H9 (cell line): ENCODE data around the gene ENTPD1. TPM values are rescaled to one million over a fixed set of nuclear protein-coding genes. Genes with fewer than 3 reads are reported as not detected.

Source experiments
- DNase-seq: peaks from one replicate; pipeline ENCODE4 v3.0.0-alpha.2; 2017
- H2AFZ ChIP-seq: one replicate; pipeline ENCODE4 v1.6.1; 2013; ENCODE audit warnings: mild to moderate bottlenecking, low read length, control low read depth, moderate library complexity
- H2AK5ac ChIP-seq: 2 replicates; pipeline ENCODE4 v1.6.1; 2013; ENCODE audit warnings: low read length, control low read depth, mixed read lengths; ENCODE audit not compliant: insufficient read length
- H2BK120ac ChIP-seq: one replicate; pipeline ENCODE4 v1.6.1; 2013; ENCODE audit warnings: low read depth, mild to moderate bottlenecking, low read length, control low read depth, inconsistent platforms; ENCODE audit not compliant: poor library complexity, severe bottlenecking
- H2BK12ac ChIP-seq: 2 replicates; pipeline ENCODE4 v1.6.1; 2013; ENCODE audit warnings: low read length, control low read depth, mixed read lengths, low read depth; ENCODE audit not compliant: insufficient read length
- H2BK15ac ChIP-seq: 2 replicates; pipeline ENCODE4 v1.6.1; 2013; ENCODE audit warnings: low read depth, low read length, control low read depth
- H2BK20ac ChIP-seq: one replicate; pipeline ENCODE4 v1.6.1; 2013; ENCODE audit warnings: low read depth, mild to moderate bottlenecking, low read length, control low read depth, inconsistent platforms; ENCODE audit not compliant: poor library complexity, severe bottlenecking
- H2BK5ac ChIP-seq: 2 replicates; pipeline ENCODE4 v1.6.1; 2013; ENCODE audit warnings: low read length, control low read depth, mixed read lengths; ENCODE audit not compliant: insufficient read length
- H3K14ac ChIP-seq: 2 replicates; pipeline ENCODE4 v1.6.1; 2013; ENCODE audit warnings: low read length, control low read depth; ENCODE audit not compliant: insufficient read depth
- H3K18ac ChIP-seq: 2 replicates; pipeline ENCODE4 v1.6.1; 2013; ENCODE audit warnings: low read depth, mild to moderate bottlenecking, mixed read lengths, low read length, control low read depth; ENCODE audit not compliant: insufficient read length
- H3K23ac ChIP-seq: 2 replicates; pipeline ENCODE4 v1.6.1; 2013; ENCODE audit warnings: low read length, control low read depth, mixed read lengths, low read depth; ENCODE audit not compliant: insufficient read length
- H3K23me2 ChIP-seq: 2 replicates; pipeline ENCODE4 v1.6.1; 2013; ENCODE audit warnings: low read depth, mild to moderate bottlenecking, mixed read lengths, low read length, control low read depth; ENCODE audit not compliant: insufficient read length, poor library complexity, severe bottlenecking
- H3K27ac ChIP-seq: 2 replicates; pipeline ENCODE4 v1.5.1; 2013; ENCODE audit warnings: low read length, control low read depth, mixed read lengths, low read depth; ENCODE audit not compliant: insufficient read length
- H3K27me3 ChIP-seq: 2 replicates; pipeline ENCODE4 v1.6.1; 2013; ENCODE audit warnings: low read length, control low read depth, inconsistent platforms; ENCODE audit not compliant: insufficient read depth
- H3K4ac ChIP-seq: 2 replicates; pipeline ENCODE4 v1.6.1; 2013; ENCODE audit warnings: low read depth, mild to moderate bottlenecking, control low read depth, inconsistent platforms, low read length, moderate library complexity
- H3K4me1 ChIP-seq: 2 replicates; pipeline ENCODE4 v1.6.1; 2013; ENCODE audit warnings: low read length, control low read depth, inconsistent platforms; ENCODE audit not compliant: insufficient read depth
- H3K4me2 ChIP-seq: 2 replicates; pipeline ENCODE4 v1.6.1; 2013; ENCODE audit warnings: low read length, control low read depth, mixed read lengths; ENCODE audit not compliant: insufficient read length, insufficient read depth
- H3K56ac ChIP-seq: 2 replicates; pipeline ENCODE4 v1.6.1; 2013; ENCODE audit warnings: low read depth, mild to moderate bottlenecking, mixed read lengths, low read length, control low read depth; ENCODE audit not compliant: insufficient read length
- H3K79me1 ChIP-seq: 2 replicates; pipeline ENCODE4 v1.6.1; 2013; ENCODE audit warnings: low read depth, mild to moderate bottlenecking, moderate library complexity, low read length, control low read depth, inconsistent platforms; ENCODE audit not compliant: insufficient read depth, poor library complexity, severe bottlenecking
- H3K79me2 ChIP-seq: 2 replicates; pipeline ENCODE4 v1.6.1; 2013; ENCODE audit warnings: low read length, control low read depth, inconsistent platforms; ENCODE audit not compliant: insufficient read depth
- H3K9ac ChIP-seq: 2 replicates; pipeline ENCODE4 v1.6.1; 2013; ENCODE audit warnings: low read length, control low read depth, mixed read lengths; ENCODE audit not compliant: insufficient read length; ENCODE audit errors: extremely low read depth
- H3K9me3 ChIP-seq: one replicate; pipeline ENCODE4 v1.6.1; 2013; ENCODE audit warnings: low read depth, low read length, inconsistent platforms; ENCODE audit not compliant: control insufficient read depth
- H3T11ph ChIP-seq: one replicate; pipeline ENCODE4 v1.6.1; 2013; ENCODE audit warnings: mild to moderate bottlenecking, low read length, control low read depth, inconsistent platforms
- H4K20me1 ChIP-seq: one replicate; pipeline ENCODE4 v1.6.1; 2013; ENCODE audit not compliant: control insufficient read depth, insufficient read length, insufficient read depth
- H4K5ac ChIP-seq: 2 replicates; pipeline ENCODE4 v1.6.1; 2013; ENCODE audit warnings: low read depth, mild to moderate bottlenecking, mixed read lengths, low read length, control low read depth; ENCODE audit not compliant: insufficient read length
- H4K8ac ChIP-seq: replicated peaks from 2 replicates; pipeline ENCODE4 v1.6.1; 2013; ENCODE audit warnings: low read length, control low read depth, mixed read lengths, low read depth; ENCODE audit not compliant: insufficient read length
- H4K91ac ChIP-seq: 2 replicates; pipeline ENCODE4 v1.6.1; 2013; ENCODE audit warnings: low read depth, mild to moderate bottlenecking, moderate library complexity, mixed read lengths, low read length, control low read depth; ENCODE audit not compliant: insufficient read length
- H3K27ac Mint-ChIP-seq, 3 experiments: 2 replicates in 2 of 3; 3 replicates in 1 of 3; pipeline ENCODE4 v1.8.0; 2020 to 2021; ENCODE audit warnings: mixed read lengths in 3 of 3, mild to moderate bottlenecking in 1 of 3, moderate library complexity in 1 of 3
- H3K27me3 Mint-ChIP-seq: 2 replicates; pipeline ENCODE4 v1.8.0; 2021; ENCODE audit warnings: low read depth, mild to moderate bottlenecking, moderate library complexity, mixed read lengths
- H3K36me3 Mint-ChIP-seq, 3 experiments: 2 replicates in 2 of 3; 3 replicates in 1 of 3; pipeline ENCODE4 v1.8.0; 2020 to 2021; ENCODE audit warnings: low read depth in 3 of 3, mixed read lengths in 3 of 3; ENCODE audit not compliant: insufficient read depth in 1 of 3
- H3K4me1 Mint-ChIP-seq, 2 experiments: 2 replicates each; pipeline ENCODE4 v1.8.0; 2020; ENCODE audit warnings: mixed read lengths in 2 of 2
- H3K4me3 Mint-ChIP-seq, 2 experiments: 2 replicates in 1 of 2; 3 replicates in 1 of 2; pipeline ENCODE4 v1.8.0; 2020 to 2021; ENCODE audit warnings: mild to moderate bottlenecking in 2 of 2, mixed read lengths in 2 of 2, moderate library complexity in 1 of 2
- H3K9me3 Mint-ChIP-seq, 2 experiments: 2 replicates in 1 of 2; 3 replicates in 1 of 2; pipeline ENCODE4 v1.8.0; 2020; ENCODE audit warnings: mild to moderate bottlenecking in 2 of 2, mixed read lengths in 2 of 2, moderate library complexity in 1 of 2
- CTCF ChIP-seq: fragments of 200-600 bp; sonication (generic); conservative IDR thresholded peaks from 3 replicates; pipeline ENCODE4 v1.8.0; 2021; ENCODE audit warnings: antibody characterized with exemption, mild to moderate bottlenecking
- WGBS: extraction: QIAGEN DNeasy Blood & Tissue Kit; methylation state at CpG from one replicate; pipeline ENCODE4 v1.1.7; 2013; ENCODE audit warnings: missing lambda C conversion rate, low lambda C conversion rate, mixed read lengths; ENCODE audit not compliant: insufficient read length; ENCODE audit errors: extremely low coverage; 5-methylcytosine and 5-hydroxymethylcytosine counted together
- total RNA-seq: library from RNA; stranded (reverse); gene quantifications from 2 replicates; pipeline ENCODE4 v1.2.1, GENCODE V29; 2021

ENTPD1 gene
- total RNA-seq, 1 experiment from 2014 or later = 1.9 TPM

- Histone ChIP-seq H2BK5ac (no peak overlapping the region), H4K91ac (no peak overlapping the region), H3K14ac (no peak overlapping the region), H4K5ac (no peak overlapping the region), H2BK120ac (no peak overlapping the region), H3K27me3 (no peaks in the 10 kb centered on the region; the same call in 1 of the 2 replicates), H3K56ac (no peak overlapping the region), H3K9me3 (peaks cover 11% of the 10 kb centered on the region), H2AFZ (no peak overlapping the region), H3K4me2 (no peak overlapping the region), H2BK12ac (no peak overlapping the region), H2BK15ac (no peak overlapping the region), H3K79me1 (no peaks in the 10 kb centered on the region), H2AK5ac (no peak overlapping the region), H3K23me2 (no peaks in the 10 kb centered on the region), H3K23ac (no peak overlapping the region), H2BK20ac (no peak overlapping the region), H3K18ac (no peak overlapping the region), H3K27ac (no peak overlapping the region), H3K79me2 (no peaks in the 10 kb centered on the region), H4K8ac (no peak overlapping the region), H3T11ph (no peak overlapping the region), H3K9ac (no peak overlapping the region), H4K20me1 (no peaks in the 10 kb centered on the region), H3K4ac (no peak overlapping the region), H3K4me1 (no peaks in the 10 kb centered on the region; the same call in 1 of the 2 replicates)
- no peak for TF ChIP-seq CTCF
- no peaks in the 10 kb centered on the region for H3K27me3 Mint-ChIP-seq
- H3K9me3 Mint-ChIP-seq = peaks cover 17 to 18% of the 10 kb centered on the region in 2 experiments
- no peak overlapping the region for H3K4me3 Mint-ChIP-seq
- WGBS = no CpG with 5 or more reads among the region's 2 CpGs
- H3K4me1 Mint-ChIP-seq = peaks cover 0 to 2% of the 10 kb centered on the region in 2 experiments; a peak in 1 of 4 replicates
- DNase-seq = no peak
- H3K27ac Mint-ChIP-seq = no peak overlapping the region
- H3K36me3 Mint-ChIP-seq = peaks cover 5 to 14% (median 13%) of the 10 kb centered on the region in 3 experiments
These were observed 59.2 kb downstream of the ENTPD1 start for GRCh38 chr10:95815133-95815532.
